Measurements from ENCODE around the gene PDGFA.

PDGFA gene

GRCh38 chr7:525740-526139 is 6.1 kb upstream of the PDGFA start:
- no peak for TF ChIP-seq CTCF (IDR thresholded peaks at IDR 0.05; ENCODE audit: low read depth, low read length, missing control alignments)
- no peak for DNase-seq (ENCODE audit: extremely low read depth, low read depth)
- no peak overlapping the region for H3K4me3 ChIP-seq (replicated peaks; ENCODE audit: low read depth, low read length)

GRCh38 chr7:524800-525199 is 5.2 kb upstream of the PDGFA start:
- no peak for TF ChIP-seq CTCF (IDR thresholded peaks at IDR 0.05; ENCODE audit: low read depth, low read length, missing control alignments)
- DNase-seq (ENCODE audit: extremely low read depth, low read depth): no peak
- H3K4me3 ChIP-seq (replicated peaks; ENCODE audit: low read depth, low read length): no peak overlapping the region

GRCh38 chr7:523347-524336 is 4.0 kb upstream of the PDGFA start:
- H3K4me3 ChIP-seq (replicated peaks; ENCODE audit: low read depth, low read length): no peak overlapping the region
- DNase-seq (ENCODE audit: extremely low read depth, low read depth): no peak
- TF ChIP-seq CTCF (IDR thresholded peaks at IDR 0.05; ENCODE audit: low read depth, low read length, missing control alignments): no peak

GRCh38 chr7:522951-523314 is 3.3 kb upstream of the PDGFA start:
- no peak for DNase-seq (ENCODE audit: extremely low read depth, low read depth)
- H3K4me3 ChIP-seq (replicated peaks; ENCODE audit: low read depth, low read length): no peak overlapping the region
- no peak for TF ChIP-seq CTCF (IDR thresholded peaks at IDR 0.05; ENCODE audit: low read depth, low read length, missing control alignments)

- DNase-seq (ENCODE audit: extremely low read depth, low read depth): no peak
- no peak for TF ChIP-seq CTCF (IDR thresholded peaks at IDR 0.05; ENCODE audit: low read depth, low read length, missing control alignments)
- H3K4me3 ChIP-seq (replicated peaks; ENCODE audit: low read depth, low read length): no peak overlapping the region
These were observed 2.7 kb upstream of the PDGFA start for GRCh38 chr7:522071-522950.

- TF ChIP-seq CTCF (IDR thresholded peaks at IDR 0.05; ENCODE audit: low read depth, low read length, missing control alignments): no peak
- DNase-seq (ENCODE audit: extremely low read depth, low read depth): no peak
- H3K4me3 ChIP-seq (replicated peaks; ENCODE audit: low read depth, low read length): no peak overlapping the region
These were observed 1.8 kb upstream of the PDGFA start for GRCh38 chr7:521221-522070.
